Dermis blood vessel endothelial cell (primary cell): ENCODE results near the gene SLC2A4RG. TPM values are rescaled to one million over a fixed set of nuclear protein-coding genes. Genes with fewer than 3 reads are reported as not detected.

Experiments
- DNase-seq: peaks from one replicate; pipeline ENCODE4 v3.0.0; 2010
- total RNA-seq: library from RNA; depleted of rRNA; stranded (reverse); fragments of >200 nt; gene quantifications from 2 replicates; pipeline ENCODE4 v1.2.3, GENCODE V29; 2014

The SLC2A4RG gene
- total RNA-seq, 1 donor from 2014 or later: 11.7 TPM

- peak; percentile 28 for DNase-seq
Observed at GRCh38 chr20:63778034-63778752, 38.6 kb downstream of the SLC2A4RG start.

- no peak for DNase-seq
Observed at GRCh38 chr20:63778857-63779256, 39.3 kb downstream of the SLC2A4RG start.

- DNase-seq: no peak
Observed at GRCh38 chr20:63781181-63781580, 41.6 kb downstream of the SLC2A4RG start.

- DNase-seq: no peak
Observed at GRCh38 chr20:63782051-63782471, 42.5 kb downstream of the SLC2A4RG start.

GRCh38 chr20:63782521-63782971, 43.0 kb downstream of the SLC2A4RG start:
- no peak for DNase-seq

GRCh38 chr20:63783970-63784369, 44.4 kb downstream of the SLC2A4RG start:
- DNase-seq: no peak

- DNase-seq: no peak
Observed at GRCh38 chr20:63785691-63786131, 46.1 kb downstream of the SLC2A4RG start.

GRCh38 chr20:63787302-63787701, 47.7 kb downstream of the SLC2A4RG start:
- DNase-seq: no peak

- no peak for DNase-seq
Observed at GRCh38 chr20:63787749-63788148, 48.2 kb downstream of the SLC2A4RG start.

GRCh38 chr20:63789836-63790571, 50.4 kb downstream of the SLC2A4RG start:
- DNase-seq: no peak

GRCh38 chr20:63790572-63791168, 51.1 kb downstream of the SLC2A4RG start:
- DNase-seq: no peak

- DNase-seq: no peak
Observed at GRCh38 chr20:63791497-63792156, 52.1 kb downstream of the SLC2A4RG start.

GRCh38 chr20:63792866-63793265, 53.3 kb downstream of the SLC2A4RG start:
- DNase-seq: peak; percentile 29

Other genes starting within 250 kb of the SLC2A4RG start
- 5.0 and 5.3 TPM in 2 replicates for gene EEF1A2, start 240.7 kb upstream of the SLC2A4RG start, total RNA-seq
- 19.9 and 37.3 TPM in 2 replicates for gene PPDPF, start 219.0 kb upstream of the SLC2A4RG start, total RNA-seq
- under 0.01 and 0.05 TPM in 2 replicates for gene PTK6, start 202.4 kb upstream of the SLC2A4RG start, total RNA-seq
- gene SRMS, start 192.0 kb upstream of the SLC2A4RG start, total RNA-seq: not detected in 2 replicates
- 1.2 and 2.4 TPM in 2 replicates for gene FNDC11, start 185.6 kb upstream of the SLC2A4RG start, total RNA-seq
- gene HELZ2, start 165.5 kb upstream of the SLC2A4RG start, total RNA-seq: 54.8 and 64.0 TPM in 2 replicates
- gene GMEB2, start 112.7 kb upstream of the SLC2A4RG start, total RNA-seq: 10.9 and 18.7 TPM in 2 replicates
- gene STMN3, start 86.4 kb upstream of the SLC2A4RG start, total RNA-seq: 0.85 and 1.2 TPM in 2 replicates
- gene RTEL1, start 81.5 kb upstream of the SLC2A4RG start, total RNA-seq: 13.4 and 17.9 TPM in 2 replicates
- gene TNFRSF6B, start 43.1 kb upstream of the SLC2A4RG start, total RNA-seq: 16.8 and 22.0 TPM in 2 replicates
- 46.9 and 48.3 TPM in 2 replicates for gene ARFRP1, start 31.8 kb upstream of the SLC2A4RG start, total RNA-seq
- gene ZGPAT, start 31.7 kb upstream of the SLC2A4RG start, total RNA-seq: 25.6 and 29.1 TPM in 2 replicates
- 3.4 and 3.7 TPM in 2 replicates for gene LIME1, start 3.1 kb upstream of the SLC2A4RG start, total RNA-seq
- 41.2 and 67.4 TPM in 2 replicates for gene ZBTB46, start 91.5 kb downstream of the SLC2A4RG start, total RNA-seq
- not detected in 2 replicates for gene ABHD16B, start 121.7 kb downstream of the SLC2A4RG start, total RNA-seq
- gene TPD52L2, start 125.5 kb downstream of the SLC2A4RG start, total RNA-seq: 169 and 181 TPM in 2 replicates
- gene DNAJC5, start 155.3 kb downstream of the SLC2A4RG start, total RNA-seq: 90.9 and 98.3 TPM in 2 replicates
- 40.7 and 46.4 TPM in 2 replicates for gene UCKL1, start 216.6 kb downstream of the SLC2A4RG start, total RNA-seq
- gene ZNF512B, start 230.2 kb downstream of the SLC2A4RG start, total RNA-seq: 10.0 and 14.5 TPM in 2 replicates
- 4.3 and 6.1 TPM in 2 replicates for gene SAMD10, start 239.9 kb downstream of the SLC2A4RG start, total RNA-seq
- 79.6 and 94.2 TPM in 2 replicates for gene PRPF6, start 241.4 kb downstream of the SLC2A4RG start, total RNA-seq